ENCODE measurements around the gene RANGAP1. TPM values are rescaled to one million over a fixed set of nuclear protein-coding genes. Genes with fewer than 3 reads are reported as not detected.

The RANGAP1 gene
- total and polyA plus RNA-seq, 2 donors (not counting 1 experiment from before 2014, with no cell fraction given): 37.2 to 59.9 TPM

DNA sequence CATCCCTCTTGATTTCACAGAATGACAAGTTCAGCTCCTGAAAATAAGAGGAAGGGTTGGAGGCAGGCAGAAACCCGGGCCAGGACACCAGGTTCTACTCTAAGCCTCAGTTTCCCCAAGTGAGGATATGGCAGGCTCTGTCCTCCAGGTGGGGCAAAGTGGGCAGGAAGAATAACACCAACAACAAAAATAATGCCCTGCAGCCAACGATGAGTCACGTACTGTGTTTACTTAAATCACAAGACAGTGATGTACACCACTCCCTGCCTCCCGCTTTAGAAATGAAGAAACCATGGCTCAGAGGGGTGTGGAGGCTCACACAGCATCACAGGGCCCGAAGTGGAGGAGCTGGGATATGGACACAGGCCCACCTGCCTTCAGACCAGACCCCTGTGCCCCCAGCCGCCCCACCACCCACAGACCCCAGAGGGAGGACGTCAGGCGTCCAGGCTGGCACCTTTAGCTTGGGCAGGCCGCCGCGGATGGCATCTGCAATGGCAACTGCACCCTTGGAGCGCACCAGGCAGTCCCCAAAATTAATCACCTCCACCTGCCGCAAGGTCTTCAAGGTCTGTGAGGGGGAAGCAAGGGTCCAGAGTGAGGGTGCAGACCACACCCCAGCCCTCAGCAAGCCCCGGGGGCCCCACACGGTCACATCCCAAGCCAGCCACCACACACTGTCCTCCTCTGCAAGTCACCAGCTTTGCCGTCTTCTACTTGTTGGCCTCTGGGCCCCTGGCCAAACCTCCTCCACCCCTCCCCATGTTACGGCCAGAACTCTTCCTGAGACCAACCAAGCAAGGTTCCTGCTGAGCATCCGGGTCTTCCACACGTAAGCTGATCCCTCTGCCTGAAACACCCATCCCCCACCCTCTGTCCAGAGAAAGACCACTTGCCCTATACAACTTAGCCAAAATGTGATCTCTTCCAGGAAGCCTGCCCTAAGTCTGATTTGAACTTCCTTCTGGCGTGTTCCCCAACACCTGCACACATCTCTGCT, 29.4 kb downstream of the RANGAP1 start:
- Histone ChIP-seq H3K9ac (ENCODE audit: insufficient read depth, low read length) (no peak overlapping the region), H3K4me1 (ENCODE audit: control insufficient read depth, extremely low read depth, insufficient read depth, low read length) (no peaks in the 10 kb centered on the region), H3K4me3 (replicated peaks in 1 of 4; ENCODE audit: control extremely low read depth in 1 of 4, insufficient read depth in 1 of 4, low read depth in 3 of 4, low read length in 4 of 4) (no peak overlapping the region), H3K9me3 (ENCODE audit: control insufficient read depth, insufficient read depth, low read depth, low read length) (no peaks in the 10 kb centered on the region), H2AFZ (ENCODE audit: low read length) (no peak overlapping the region), H3K27me3 (ENCODE audit: control insufficient read depth, insufficient read depth, low read length) (no peaks in the 10 kb centered on the region), H3K36me3 (ENCODE audit: control insufficient read depth, insufficient read depth, low read length) (peaks cover 40% of the 10 kb centered on the region), H4K20me1 (ENCODE audit: control insufficient read depth, extremely low read depth, insufficient read depth, low read length) (no peaks in the 10 kb centered on the region), H3K79me2 (ENCODE audit: control insufficient read depth, insufficient read depth, low read length) (peaks cover 3% of the 10 kb centered on the region), H3K4me2 (ENCODE audit: extremely low read depth, insufficient read depth, low read length) (no peak overlapping the region), H3K27ac (ENCODE audit: insufficient read depth, low read length) (peak overlapping the region; percentile 4)
- TF ChIP-seq CTCF (conservative IDR thresholded peaks at IDR 0.05 in 1 of 2, IDR thresholded peaks at IDR 0.05 in 1 of 2; ENCODE audit: low read depth in 1 of 2, low read length in 2 of 2) (peak; percentile 14 to 21), EZH2 (IDR thresholded peaks at IDR 0.05; ENCODE audit: low read length, missing control alignments) (no peak)
- peak; percentile 46 to 80 for DNase-seq (ENCODE audit: low read depth in 2 of 2)

GRCh38 chr22:41254230-41254629, 31.8 kb downstream of the RANGAP1 start:
- Histone ChIP-seq H3K27ac (ENCODE audit: insufficient read depth, low read length) (no peak overlapping the region), H3K79me2 (ENCODE audit: control insufficient read depth, insufficient read depth, low read length) (peaks cover 3% of the 10 kb centered on the region), H3K27me3 (ENCODE audit: control insufficient read depth, insufficient read depth, low read length) (no peaks in the 10 kb centered on the region), H2AFZ (ENCODE audit: low read length) (no peak overlapping the region), H3K9me3 (ENCODE audit: control insufficient read depth, insufficient read depth, low read depth, low read length) (no peaks in the 10 kb centered on the region), H3K9ac (ENCODE audit: insufficient read depth, low read length) (no peak overlapping the region), H3K4me1 (ENCODE audit: control insufficient read depth, extremely low read depth, insufficient read depth, low read length) (no peaks in the 10 kb centered on the region), H4K20me1 (ENCODE audit: control insufficient read depth, extremely low read depth, insufficient read depth, low read length) (no peaks in the 10 kb centered on the region), H3K4me2 (ENCODE audit: extremely low read depth, insufficient read depth, low read length) (no peak overlapping the region), H3K4me3 (replicated peaks in 1 of 4; ENCODE audit: control extremely low read depth in 1 of 4, insufficient read depth in 1 of 4, low read depth in 3 of 4, low read length in 4 of 4) (no peak overlapping the region), H3K36me3 (ENCODE audit: control insufficient read depth, insufficient read depth, low read length) (peaks cover 44% of the 10 kb centered on the region)
- TF ChIP-seq EZH2 (IDR thresholded peaks at IDR 0.05; ENCODE audit: low read length, missing control alignments) (no peak), CTCF (conservative IDR thresholded peaks at IDR 0.05 in 1 of 2, IDR thresholded peaks at IDR 0.05 in 1 of 2; ENCODE audit: low read depth in 1 of 2, low read length in 2 of 2) (no peak)
- DNase-seq (ENCODE audit: low read depth in 2 of 2): no peak

- no peaks in the 10 kb centered on the region for H3K9me3 ChIP-seq (ENCODE audit: control insufficient read depth, insufficient read depth, low read depth, low read length)
- H3K9ac ChIP-seq (ENCODE audit: insufficient read depth, low read length): no peak overlapping the region
- no peak overlapping the region for H2AFZ ChIP-seq (ENCODE audit: low read length)
- no peaks in the 10 kb centered on the region for H4K20me1 ChIP-seq (ENCODE audit: control insufficient read depth, extremely low read depth, insufficient read depth, low read length)
- H3K27ac ChIP-seq (ENCODE audit: insufficient read depth, low read length): no peak overlapping the region
- no peak overlapping the region for H3K4me3 ChIP-seq (replicated peaks in 1 of 4; ENCODE audit: control extremely low read depth in 1 of 4, insufficient read depth in 1 of 4, low read depth in 3 of 4, low read length in 4 of 4)
- no peak for DNase-seq (ENCODE audit: low read depth in 2 of 2)
- no peaks in the 10 kb centered on the region for H3K27me3 ChIP-seq (ENCODE audit: control insufficient read depth, insufficient read depth, low read length)
- H3K4me2 ChIP-seq (ENCODE audit: extremely low read depth, insufficient read depth, low read length): no peak overlapping the region
- TF ChIP-seq CTCF (conservative IDR thresholded peaks at IDR 0.05 in 1 of 2, IDR thresholded peaks at IDR 0.05 in 1 of 2; ENCODE audit: low read depth in 1 of 2, low read length in 2 of 2) (no peak), EZH2 (IDR thresholded peaks at IDR 0.05; ENCODE audit: low read length, missing control alignments) (no peak)
- no peaks in the 10 kb centered on the region for H3K4me1 ChIP-seq (ENCODE audit: control insufficient read depth, extremely low read depth, insufficient read depth, low read length)
- H3K36me3 ChIP-seq (ENCODE audit: control insufficient read depth, insufficient read depth, low read length): peaks cover 47% of the 10 kb centered on the region
- H3K79me2 ChIP-seq (ENCODE audit: control insufficient read depth, insufficient read depth, low read length): no peaks in the 10 kb centered on the region
These were observed 33.6 kb downstream of the RANGAP1 start for GRCh38 chr22:41252365-41252764.
